WTC11 (cell line): ENCODE results near the gene CAMK2A. TPM values are rescaled to one million over a fixed set of nuclear protein-coding genes. Genes with fewer than 3 reads are reported as not detected.

Experiments used
- ATAC-seq: fragments of 200-7000 bp; cut with Tn5 transposase; 2 replicates; pipeline ENCODE4 v1.10.0; 2021; ENCODE audit warnings: mild to moderate bottlenecking, moderate library complexity
- CTCF ChIA-PET: fragments of 300-600 bp; sonication (Branson Sonifier 250); formaldehyde crosslinking; loops from one replicate; lab custom pipeline; 2021; ENCODE audit warnings: antibody characterized with exemption; lab: Charles Lee
- POLR2A ChIA-PET: fragments of 350-600 bp; sonication (Branson Sonifier 250); formaldehyde crosslinking; loops from one replicate; lab custom pipeline; 2021; ENCODE audit warnings: antibody characterized with exemption; lab: Charles Lee
- DNase-seq: peaks from one replicate; pipeline ENCODE4 v3.0.0; 2021; ENCODE audit warnings: low spot score
- H3K27ac Mint-ChIP-seq: 2 replicates; pipeline ENCODE4 v1.8.0; 2021; ENCODE audit warnings: mixed read lengths
- H3K27me3 Mint-ChIP-seq: 2 replicates; pipeline ENCODE4 v1.8.0; 2021; ENCODE audit warnings: low read depth, mild to moderate bottlenecking, moderate library complexity, mixed read lengths
- H3K36me3 Mint-ChIP-seq: 2 replicates; pipeline ENCODE4 v1.8.0; 2021; ENCODE audit warnings: mixed read lengths
- H3K4me1 Mint-ChIP-seq: 2 replicates; pipeline ENCODE4 v1.8.0; 2022; ENCODE audit warnings: mixed read lengths
- H3K4me3 Mint-ChIP-seq: 2 replicates; pipeline ENCODE4 v1.8.0; 2021; ENCODE audit warnings: mild to moderate bottlenecking, moderate library complexity, mixed read lengths
- H3K9me3 Mint-ChIP-seq: 2 replicates; pipeline ENCODE4 v1.8.0; 2021; ENCODE audit warnings: mixed read lengths
- CREB1 ChIP-seq: sonication (generic); formaldehyde crosslinking; IDR thresholded peaks from 2 replicates; pipeline ENCODE4 v1.8.0; 2023; ENCODE audit warnings: mild to moderate bottlenecking, missing genetic modification reagents
- FOXP1 ChIP-seq: sonication (generic); formaldehyde crosslinking; IDR thresholded peaks from 2 replicates; pipeline ENCODE4 v1.8.0; 2022; ENCODE audit warnings: missing genetic modification reagents, mild to moderate bottlenecking, moderate library complexity, borderline replicate concordance
- NFE2L1 ChIP-seq: sonication (generic); formaldehyde crosslinking; IDR thresholded peaks from 2 replicates; pipeline ENCODE4 v1.8.1; 2023; ENCODE audit warnings: missing genetic modification reagents
- NR3C1 ChIP-seq: sonication (generic); formaldehyde crosslinking; conservative IDR thresholded peaks from 2 replicates; pipeline ENCODE4 v1.8.1; 2023; ENCODE audit warnings: low read depth, mild to moderate bottlenecking, missing genetic modification reagents
- OVOL2 ChIP-seq: fragments of 250-450 bp; sonication (Bioruptor Pico); IDR thresholded peaks from 2 replicates; pipeline ENCODE4 v1.9.0; 2021; ENCODE audit warnings: mild to moderate bottlenecking, borderline replicate concordance
- PRRX2 ChIP-seq: fragments of 250-450 bp; sonication (Bioruptor Pico); IDR thresholded peaks from 2 replicates; pipeline ENCODE4 v1.8.0; 2021; ENCODE audit warnings: mild to moderate bottlenecking
- RORB ChIP-seq: fragments of 250-450 bp; sonication (Bioruptor Pico); IDR thresholded peaks from 2 replicates; pipeline ENCODE4 v1.9.0; 2021; ENCODE audit warnings: mild to moderate bottlenecking
- SMAD4 ChIP-seq: sonication (generic); formaldehyde crosslinking; IDR thresholded peaks from 2 replicates; pipeline ENCODE4 v1.8.0; 2022; ENCODE audit warnings: mild to moderate bottlenecking, missing genetic modification reagents
- ZNF121 ChIP-seq: sonication (generic); formaldehyde crosslinking; IDR thresholded peaks from 2 replicates; pipeline ENCODE4 v1.8.0; 2023; ENCODE audit warnings: missing genetic modification reagents
- ZNF232 ChIP-seq: sonication (generic); formaldehyde crosslinking; IDR thresholded peaks from 2 replicates; pipeline ENCODE4 v1.8.0; 2022; ENCODE audit warnings: mild to moderate bottlenecking, missing genetic modification reagents
- total RNA-seq: library from RNA; stranded (reverse); gene quantifications from 3 replicates; pipeline ENCODE4 v1.2.3, GENCODE V29; 2021
- TF ChIP-seq, protein P1 (sequence below): sonication (generic); formaldehyde crosslinking; IDR thresholded peaks from 2 replicates; pipeline ENCODE4 v1.8.1; 2022; ENCODE audit warnings: missing genetic modification reagents, borderline replicate concordance
- TF ChIP-seq, protein P2 (sequence below): fragments of 250-450 bp; sonication (Bioruptor Pico); IDR thresholded peaks from 2 replicates; pipeline ENCODE4 v2.1.2; 2022; ENCODE audit warnings: mild to moderate bottlenecking, moderate library complexity
- TF ChIP-seq, protein P3 (sequence below): sonication (generic); formaldehyde crosslinking; IDR thresholded peaks from 2 replicates; pipeline ENCODE4 v1.8.0; 2022; ENCODE audit warnings: mild to moderate bottlenecking, missing genetic modification reagents
- TF ChIP-seq, protein P4 (sequence below): sonication (generic); formaldehyde crosslinking; IDR thresholded peaks from 2 replicates; pipeline ENCODE4 v1.8.1; 2023; ENCODE audit warnings: mild to moderate bottlenecking, missing genetic modification reagents, borderline replicate concordance
- TF ChIP-seq, protein P5 (sequence below): fragments of 250-450 bp; sonication (Bioruptor Pico); IDR thresholded peaks from 2 replicates; pipeline ENCODE4 v1.9.0; 2021; ENCODE audit warnings: mild to moderate bottlenecking, borderline replicate concordance
- TF ChIP-seq, protein P6 (sequence below): fragments of 250-450 bp; sonication (Bioruptor Pico); IDR thresholded peaks from 2 replicates; pipeline ENCODE4 v1.9.0; 2021; ENCODE audit warnings: mild to moderate bottlenecking
- TF ChIP-seq, protein P7 (sequence below): fragments of 250-450 bp; sonication (Bioruptor Pico); IDR thresholded peaks from 2 replicates; pipeline ENCODE4 v1.9.0; 2021; ENCODE audit warnings: moderate library complexity, mild to moderate bottlenecking, inconsistent platforms, borderline replicate concordance
- TF ChIP-seq, protein P8 (sequence below): sonication (generic); formaldehyde crosslinking; IDR thresholded peaks from 2 replicates; pipeline ENCODE4 v1.8.1; 2022; ENCODE audit warnings: low read depth, missing genetic modification reagents, borderline replicate concordance

CAMK2A gene
- total RNA-seq, 1 experiment from 2014 or later = 0.13 TPM

DNA sequence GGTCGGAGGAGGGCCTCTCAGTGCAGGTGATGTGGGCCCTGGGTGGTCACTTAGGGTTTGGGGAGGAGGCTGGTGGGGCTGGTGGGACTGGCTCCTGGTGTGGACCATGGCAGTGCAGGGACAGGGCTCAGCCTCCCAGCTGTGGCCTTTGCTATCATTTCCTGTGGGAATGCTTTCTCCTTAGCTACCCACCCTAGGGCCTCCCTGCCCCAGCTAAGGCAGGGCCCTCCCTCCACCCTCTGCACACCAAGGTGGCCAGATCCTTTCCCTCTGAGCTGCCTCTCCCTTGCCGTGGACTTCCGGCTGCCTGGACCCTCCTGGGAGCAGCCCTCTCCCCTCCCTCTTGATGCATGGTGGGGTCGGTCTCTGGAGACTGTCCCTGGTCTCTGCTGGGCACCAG is 35.9 kb upstream of the CAMK2A start:
- no peak for DNase-seq
- CTCF ChIA-PET = no interaction called here
- ATAC-seq = no peak
- no peak overlapping the region for H3K27ac Mint-ChIP-seq
- peaks cover 5% of the 10 kb centered on the region; the same call in 1 of the 2 replicates for H3K9me3 Mint-ChIP-seq
- peaks cover 4% of the 10 kb centered on the region for H3K4me1 Mint-ChIP-seq
- H3K4me3 Mint-ChIP-seq = no peak overlapping the region
- no peaks in the 10 kb centered on the region for H3K36me3 Mint-ChIP-seq
- POLR2A ChIA-PET = interaction anchor here (0.6 kb wide), 1 partner anchor 34 kb away, joined by 3 read pairs; no protein-coding TSS in a partner anchor
- no peaks in the 10 kb centered on the region; the same call in 1 of the 2 replicates for H3K27me3 Mint-ChIP-seq
- TF ChIP-seq OVOL2 (CRISPR knock-in tag) = no peak
- TF ChIP-seq, protein P1, sequence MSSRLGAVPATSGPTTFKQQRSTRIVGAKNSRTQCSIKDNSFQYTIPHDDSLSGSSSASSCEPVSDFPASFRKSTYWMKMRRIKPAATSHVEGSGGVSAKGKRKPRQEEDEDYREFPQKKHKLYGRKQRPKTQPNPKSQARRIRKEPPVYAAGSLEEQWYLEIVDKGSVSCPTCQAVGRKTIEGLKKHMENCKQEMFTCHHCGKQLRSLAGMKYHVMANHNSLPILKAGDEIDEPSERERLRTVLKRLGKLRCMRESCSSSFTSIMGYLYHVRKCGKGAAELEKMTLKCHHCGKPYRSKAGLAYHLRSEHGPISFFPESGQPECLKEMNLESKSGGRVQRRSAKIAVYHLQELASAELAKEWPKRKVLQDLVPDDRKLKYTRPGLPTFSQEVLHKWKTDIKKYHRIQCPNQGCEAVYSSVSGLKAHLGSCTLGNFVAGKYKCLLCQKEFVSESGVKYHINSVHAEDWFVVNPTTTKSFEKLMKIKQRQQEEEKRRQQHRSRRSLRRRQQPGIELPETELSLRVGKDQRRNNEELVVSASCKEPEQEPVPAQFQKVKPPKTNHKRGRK (CRISPR knock-in tag) = no peak
- TF ChIP-seq ZNF232 (CRISPR knock-in tag) = no peak
- TF ChIP-seq ZNF121 (CRISPR knock-in tag) = no peak
- TF ChIP-seq FOXP1 = no peak
- no peak for TF ChIP-seq CREB1 (CRISPR knock-in tag)
- no peak for TF ChIP-seq NFE2L1 (CRISPR knock-in tag)
- TF ChIP-seq, protein P2, sequence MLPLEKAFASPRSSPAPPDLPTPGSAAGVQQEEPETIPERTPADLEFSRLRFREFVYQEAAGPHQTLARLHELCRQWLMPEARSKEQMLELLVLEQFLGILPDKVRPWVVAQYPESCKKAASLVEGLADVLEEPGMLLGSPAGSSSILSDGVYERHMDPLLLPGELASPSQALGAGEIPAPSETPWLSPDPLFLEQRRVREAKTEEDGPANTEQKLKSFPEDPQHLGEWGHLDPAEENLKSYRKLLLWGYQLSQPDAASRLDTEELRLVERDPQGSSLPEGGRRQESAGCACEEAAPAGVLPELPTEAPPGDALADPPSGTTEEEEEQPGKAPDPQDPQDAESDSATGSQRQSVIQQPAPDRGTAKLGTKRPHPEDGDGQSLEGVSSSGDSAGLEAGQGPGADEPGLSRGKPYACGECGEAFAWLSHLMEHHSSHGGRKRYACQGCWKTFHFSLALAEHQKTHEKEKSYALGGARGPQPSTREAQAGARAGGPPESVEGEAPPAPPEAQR = no peak
- TF ChIP-seq, protein P3, sequence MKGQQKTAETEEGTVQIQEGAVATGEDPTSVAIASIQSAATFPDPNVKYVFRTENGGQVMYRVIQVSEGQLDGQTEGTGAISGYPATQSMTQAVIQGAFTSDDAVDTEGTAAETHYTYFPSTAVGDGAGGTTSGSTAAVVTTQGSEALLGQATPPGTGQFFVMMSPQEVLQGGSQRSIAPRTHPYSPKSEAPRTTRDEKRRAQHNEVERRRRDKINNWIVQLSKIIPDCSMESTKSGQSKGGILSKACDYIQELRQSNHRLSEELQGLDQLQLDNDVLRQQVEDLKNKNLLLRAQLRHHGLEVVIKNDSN = no peak
- TF ChIP-seq SMAD4 (CRISPR knock-in tag) = no peak
- TF ChIP-seq, protein P4, sequence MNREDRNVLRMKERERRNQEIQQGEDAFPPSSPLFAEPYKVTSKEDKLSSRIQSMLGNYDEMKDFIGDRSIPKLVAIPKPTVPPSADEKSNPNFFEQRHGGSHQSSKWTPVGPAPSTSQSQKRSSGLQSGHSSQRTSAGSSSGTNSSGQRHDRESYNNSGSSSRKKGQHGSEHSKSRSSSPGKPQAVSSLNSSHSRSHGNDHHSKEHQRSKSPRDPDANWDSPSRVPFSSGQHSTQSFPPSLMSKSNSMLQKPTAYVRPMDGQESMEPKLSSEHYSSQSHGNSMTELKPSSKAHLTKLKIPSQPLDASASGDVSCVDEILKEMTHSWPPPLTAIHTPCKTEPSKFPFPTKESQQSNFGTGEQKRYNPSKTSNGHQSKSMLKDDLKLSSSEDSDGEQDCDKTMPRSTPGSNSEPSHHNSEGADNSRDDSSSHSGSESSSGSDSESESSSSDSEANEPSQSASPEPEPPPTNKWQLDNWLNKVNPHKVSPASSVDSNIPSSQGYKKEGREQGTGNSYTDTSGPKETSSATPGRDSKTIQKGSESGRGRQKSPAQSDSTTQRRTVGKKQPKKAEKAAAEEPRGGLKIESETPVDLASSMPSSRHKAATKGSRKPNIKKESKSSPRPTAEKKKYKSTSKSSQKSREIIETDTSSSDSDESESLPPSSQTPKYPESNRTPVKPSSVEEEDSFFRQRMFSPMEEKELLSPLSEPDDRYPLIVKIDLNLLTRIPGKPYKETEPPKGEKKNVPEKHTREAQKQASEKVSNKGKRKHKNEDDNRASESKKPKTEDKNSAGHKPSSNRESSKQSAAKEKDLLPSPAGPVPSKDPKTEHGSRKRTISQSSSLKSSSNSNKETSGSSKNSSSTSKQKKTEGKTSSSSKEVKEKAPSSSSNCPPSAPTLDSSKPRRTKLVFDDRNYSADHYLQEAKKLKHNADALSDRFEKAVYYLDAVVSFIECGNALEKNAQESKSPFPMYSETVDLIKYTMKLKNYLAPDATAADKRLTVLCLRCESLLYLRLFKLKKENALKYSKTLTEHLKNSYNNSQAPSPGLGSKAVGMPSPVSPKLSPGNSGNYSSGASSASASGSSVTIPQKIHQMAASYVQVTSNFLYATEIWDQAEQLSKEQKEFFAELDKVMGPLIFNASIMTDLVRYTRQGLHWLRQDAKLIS (CRISPR knock-in tag) = no peak
- TF ChIP-seq, protein P5, sequence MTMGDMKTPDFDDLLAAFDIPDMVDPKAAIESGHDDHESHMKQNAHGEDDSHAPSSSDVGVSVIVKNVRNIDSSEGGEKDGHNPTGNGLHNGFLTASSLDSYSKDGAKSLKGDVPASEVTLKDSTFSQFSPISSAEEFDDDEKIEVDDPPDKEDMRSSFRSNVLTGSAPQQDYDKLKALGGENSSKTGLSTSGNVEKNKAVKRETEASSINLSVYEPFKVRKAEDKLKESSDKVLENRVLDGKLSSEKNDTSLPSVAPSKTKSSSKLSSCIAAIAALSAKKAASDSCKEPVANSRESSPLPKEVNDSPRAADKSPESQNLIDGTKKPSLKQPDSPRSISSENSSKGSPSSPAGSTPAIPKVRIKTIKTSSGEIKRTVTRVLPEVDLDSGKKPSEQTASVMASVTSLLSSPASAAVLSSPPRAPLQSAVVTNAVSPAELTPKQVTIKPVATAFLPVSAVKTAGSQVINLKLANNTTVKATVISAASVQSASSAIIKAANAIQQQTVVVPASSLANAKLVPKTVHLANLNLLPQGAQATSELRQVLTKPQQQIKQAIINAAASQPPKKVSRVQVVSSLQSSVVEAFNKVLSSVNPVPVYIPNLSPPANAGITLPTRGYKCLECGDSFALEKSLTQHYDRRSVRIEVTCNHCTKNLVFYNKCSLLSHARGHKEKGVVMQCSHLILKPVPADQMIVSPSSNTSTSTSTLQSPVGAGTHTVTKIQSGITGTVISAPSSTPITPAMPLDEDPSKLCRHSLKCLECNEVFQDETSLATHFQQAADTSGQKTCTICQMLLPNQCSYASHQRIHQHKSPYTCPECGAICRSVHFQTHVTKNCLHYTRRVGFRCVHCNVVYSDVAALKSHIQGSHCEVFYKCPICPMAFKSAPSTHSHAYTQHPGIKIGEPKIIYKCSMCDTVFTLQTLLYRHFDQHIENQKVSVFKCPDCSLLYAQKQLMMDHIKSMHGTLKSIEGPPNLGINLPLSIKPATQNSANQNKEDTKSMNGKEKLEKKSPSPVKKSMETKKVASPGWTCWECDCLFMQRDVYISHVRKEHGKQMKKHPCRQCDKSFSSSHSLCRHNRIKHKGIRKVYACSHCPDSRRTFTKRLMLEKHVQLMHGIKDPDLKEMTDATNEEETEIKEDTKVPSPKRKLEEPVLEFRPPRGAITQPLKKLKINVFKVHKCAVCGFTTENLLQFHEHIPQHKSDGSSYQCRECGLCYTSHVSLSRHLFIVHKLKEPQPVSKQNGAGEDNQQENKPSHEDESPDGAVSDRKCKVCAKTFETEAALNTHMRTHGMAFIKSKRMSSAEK (CRISPR knock-in tag) = no peak
- TF ChIP-seq, protein P6, sequence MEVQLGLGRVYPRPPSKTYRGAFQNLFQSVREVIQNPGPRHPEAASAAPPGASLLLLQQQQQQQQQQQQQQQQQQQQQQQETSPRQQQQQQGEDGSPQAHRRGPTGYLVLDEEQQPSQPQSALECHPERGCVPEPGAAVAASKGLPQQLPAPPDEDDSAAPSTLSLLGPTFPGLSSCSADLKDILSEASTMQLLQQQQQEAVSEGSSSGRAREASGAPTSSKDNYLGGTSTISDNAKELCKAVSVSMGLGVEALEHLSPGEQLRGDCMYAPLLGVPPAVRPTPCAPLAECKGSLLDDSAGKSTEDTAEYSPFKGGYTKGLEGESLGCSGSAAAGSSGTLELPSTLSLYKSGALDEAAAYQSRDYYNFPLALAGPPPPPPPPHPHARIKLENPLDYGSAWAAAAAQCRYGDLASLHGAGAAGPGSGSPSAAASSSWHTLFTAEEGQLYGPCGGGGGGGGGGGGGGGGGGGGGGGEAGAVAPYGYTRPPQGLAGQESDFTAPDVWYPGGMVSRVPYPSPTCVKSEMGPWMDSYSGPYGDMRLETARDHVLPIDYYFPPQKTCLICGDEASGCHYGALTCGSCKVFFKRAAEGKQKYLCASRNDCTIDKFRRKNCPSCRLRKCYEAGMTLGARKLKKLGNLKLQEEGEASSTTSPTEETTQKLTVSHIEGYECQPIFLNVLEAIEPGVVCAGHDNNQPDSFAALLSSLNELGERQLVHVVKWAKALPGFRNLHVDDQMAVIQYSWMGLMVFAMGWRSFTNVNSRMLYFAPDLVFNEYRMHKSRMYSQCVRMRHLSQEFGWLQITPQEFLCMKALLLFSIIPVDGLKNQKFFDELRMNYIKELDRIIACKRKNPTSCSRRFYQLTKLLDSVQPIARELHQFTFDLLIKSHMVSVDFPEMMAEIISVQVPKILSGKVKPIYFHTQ (CRISPR knock-in tag) = no peak
- TF ChIP-seq PRRX2 = no peak
- TF ChIP-seq, protein P7, sequence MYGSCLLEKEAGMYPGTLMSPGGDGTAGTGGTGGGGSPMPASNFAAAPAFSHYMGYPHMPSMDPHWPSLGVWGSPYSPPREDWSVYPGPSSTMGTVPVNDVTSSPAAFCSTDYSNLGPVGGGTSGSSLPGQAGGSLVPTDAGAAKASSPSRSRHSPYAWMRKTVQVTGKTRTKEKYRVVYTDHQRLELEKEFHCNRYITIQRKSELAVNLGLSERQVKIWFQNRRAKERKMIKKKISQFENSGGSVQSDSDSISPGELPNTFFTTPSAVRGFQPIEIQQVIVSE = no peak
- TF ChIP-seq NR3C1 (CRISPR knock-in tag) = no peak
- TF ChIP-seq RORB (CRISPR knock-in tag) = no peak
- TF ChIP-seq, protein P8, sequence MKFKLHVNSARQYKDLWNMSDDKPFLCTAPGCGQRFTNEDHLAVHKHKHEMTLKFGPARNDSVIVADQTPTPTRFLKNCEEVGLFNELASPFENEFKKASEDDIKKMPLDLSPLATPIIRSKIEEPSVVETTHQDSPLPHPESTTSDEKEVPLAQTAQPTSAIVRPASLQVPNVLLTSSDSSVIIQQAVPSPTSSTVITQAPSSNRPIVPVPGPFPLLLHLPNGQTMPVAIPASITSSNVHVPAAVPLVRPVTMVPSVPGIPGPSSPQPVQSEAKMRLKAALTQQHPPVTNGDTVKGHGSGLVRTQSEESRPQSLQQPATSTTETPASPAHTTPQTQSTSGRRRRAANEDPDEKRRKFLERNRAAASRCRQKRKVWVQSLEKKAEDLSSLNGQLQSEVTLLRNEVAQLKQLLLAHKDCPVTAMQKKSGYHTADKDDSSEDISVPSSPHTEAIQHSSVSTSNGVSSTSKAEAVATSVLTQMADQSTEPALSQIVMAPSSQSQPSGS (CRISPR knock-in tag) = no peak
